OCI-LY1 (cell line): Measurements from ENCODE around the gene EYS.

Source experiments
- EZH2 ChIP-seq: fragments of 200-600 bp; sonication (generic), shearing (Covaris generic); IDR thresholded peaks from 2 replicates; pipeline ENCODE4 v1.8.0; 2017; ENCODE audit warnings: borderline replicate concordance, mixed run types, mild to moderate bottlenecking, antibody characterized with exemption, low read length, moderate library complexity, mixed read lengths
- TF ChIP-seq, protein P1 (sequence below): fragments of 200-600 bp; sonication (generic), shearing (Covaris generic); IDR thresholded peaks from 2 replicates; pipeline ENCODE4 v1.5.1; 2017; ENCODE audit warnings: mild to moderate bottlenecking, antibody characterized with exemption, low read length, moderate library complexity, mixed read lengths

DNA sequence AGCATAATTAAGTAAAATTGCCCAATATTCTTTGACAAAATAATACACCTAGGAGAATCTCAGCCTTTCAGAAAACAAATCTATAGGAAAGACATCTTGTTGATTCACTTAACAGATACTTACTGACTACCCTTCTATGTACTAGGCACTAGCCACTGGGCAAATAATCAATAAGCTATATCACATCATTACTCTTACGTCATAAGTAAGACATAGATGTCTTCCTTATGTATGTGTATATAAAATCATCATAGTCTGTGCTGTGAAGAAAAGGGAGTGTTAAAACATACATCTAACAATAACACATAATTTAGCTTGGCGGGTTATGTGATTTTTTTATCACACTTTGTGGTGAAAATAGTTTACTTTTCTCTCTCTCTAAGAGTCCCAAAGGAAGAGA lies 733.9 kb downstream of the EYS start:
- TF ChIP-seq, protein P1, sequence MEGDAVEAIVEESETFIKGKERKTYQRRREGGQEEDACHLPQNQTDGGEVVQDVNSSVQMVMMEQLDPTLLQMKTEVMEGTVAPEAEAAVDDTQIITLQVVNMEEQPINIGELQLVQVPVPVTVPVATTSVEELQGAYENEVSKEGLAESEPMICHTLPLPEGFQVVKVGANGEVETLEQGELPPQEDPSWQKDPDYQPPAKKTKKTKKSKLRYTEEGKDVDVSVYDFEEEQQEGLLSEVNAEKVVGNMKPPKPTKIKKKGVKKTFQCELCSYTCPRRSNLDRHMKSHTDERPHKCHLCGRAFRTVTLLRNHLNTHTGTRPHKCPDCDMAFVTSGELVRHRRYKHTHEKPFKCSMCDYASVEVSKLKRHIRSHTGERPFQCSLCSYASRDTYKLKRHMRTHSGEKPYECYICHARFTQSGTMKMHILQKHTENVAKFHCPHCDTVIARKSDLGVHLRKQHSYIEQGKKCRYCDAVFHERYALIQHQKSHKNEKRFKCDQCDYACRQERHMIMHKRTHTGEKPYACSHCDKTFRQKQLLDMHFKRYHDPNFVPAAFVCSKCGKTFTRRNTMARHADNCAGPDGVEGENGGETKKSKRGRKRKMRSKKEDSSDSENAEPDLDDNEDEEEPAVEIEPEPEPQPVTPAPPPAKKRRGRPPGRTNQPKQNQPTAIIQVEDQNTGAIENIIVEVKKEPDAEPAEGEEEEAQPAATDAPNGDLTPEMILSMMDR, result no peak
- TF ChIP-seq EZH2, result no peak
